Nephron progenitor cell (in vitro differentiated cells): ENCODE data around the gene XPNPEP1.

ENCODE experiments used
- DNase-seq: peaks from one replicate; pipeline ENCODE4 v3.0.0; 2021
- H3K27ac Mint-ChIP-seq: 2 replicates; pipeline ENCODE4 v1.8.0; 2021; ENCODE audit warnings: mild to moderate bottlenecking, moderate library complexity, mixed read lengths
- H3K27me3 Mint-ChIP-seq: 2 replicates; pipeline ENCODE4 v1.8.0; 2021; ENCODE audit warnings: mild to moderate bottlenecking, low read depth, mixed read lengths; ENCODE audit not compliant: poor library complexity
- H3K36me3 Mint-ChIP-seq: 2 replicates; pipeline ENCODE4 v1.8.0; 2021; ENCODE audit warnings: low read depth, mixed read lengths
- H3K4me1 Mint-ChIP-seq: 2 replicates; pipeline ENCODE4 v1.8.0; 2021; ENCODE audit warnings: mixed read lengths
- H3K4me3 Mint-ChIP-seq: 2 replicates; pipeline ENCODE4 v1.8.0; 2021; ENCODE audit warnings: mild to moderate bottlenecking, moderate library complexity, mixed read lengths
- H3K9me3 Mint-ChIP-seq: 2 replicates; pipeline ENCODE4 v1.8.0; 2021; ENCODE audit warnings: mild to moderate bottlenecking, moderate library complexity, mixed read lengths
- TF ChIP-seq, protein P1 (sequence below): fragments of 200-600 bp; sonication (generic); IDR thresholded peaks from 2 replicates; pipeline ENCODE4 v1.5.0; 2021; ENCODE audit warnings: antibody characterized with exemption

Gene XPNPEP1

GRCh38 chr10:109967739-109968088, 44.4 kb upstream of the XPNPEP1 start:
- Mint-ChIP-seq H3K36me3 (no peaks in the 10 kb centered on the region), H3K4me3 (peak overlapping the region; percentile 28), H3K27ac (peak overlapping the region; percentile 39), H3K27me3 (peaks cover 2% of the 10 kb centered on the region), H3K9me3 (no peaks in the 10 kb centered on the region), H3K4me1 (peaks cover 59% of the 10 kb centered on the region)
- TF ChIP-seq, protein P1, sequence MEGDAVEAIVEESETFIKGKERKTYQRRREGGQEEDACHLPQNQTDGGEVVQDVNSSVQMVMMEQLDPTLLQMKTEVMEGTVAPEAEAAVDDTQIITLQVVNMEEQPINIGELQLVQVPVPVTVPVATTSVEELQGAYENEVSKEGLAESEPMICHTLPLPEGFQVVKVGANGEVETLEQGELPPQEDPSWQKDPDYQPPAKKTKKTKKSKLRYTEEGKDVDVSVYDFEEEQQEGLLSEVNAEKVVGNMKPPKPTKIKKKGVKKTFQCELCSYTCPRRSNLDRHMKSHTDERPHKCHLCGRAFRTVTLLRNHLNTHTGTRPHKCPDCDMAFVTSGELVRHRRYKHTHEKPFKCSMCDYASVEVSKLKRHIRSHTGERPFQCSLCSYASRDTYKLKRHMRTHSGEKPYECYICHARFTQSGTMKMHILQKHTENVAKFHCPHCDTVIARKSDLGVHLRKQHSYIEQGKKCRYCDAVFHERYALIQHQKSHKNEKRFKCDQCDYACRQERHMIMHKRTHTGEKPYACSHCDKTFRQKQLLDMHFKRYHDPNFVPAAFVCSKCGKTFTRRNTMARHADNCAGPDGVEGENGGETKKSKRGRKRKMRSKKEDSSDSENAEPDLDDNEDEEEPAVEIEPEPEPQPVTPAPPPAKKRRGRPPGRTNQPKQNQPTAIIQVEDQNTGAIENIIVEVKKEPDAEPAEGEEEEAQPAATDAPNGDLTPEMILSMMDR = no peak
- no peak for DNase-seq

DNA sequence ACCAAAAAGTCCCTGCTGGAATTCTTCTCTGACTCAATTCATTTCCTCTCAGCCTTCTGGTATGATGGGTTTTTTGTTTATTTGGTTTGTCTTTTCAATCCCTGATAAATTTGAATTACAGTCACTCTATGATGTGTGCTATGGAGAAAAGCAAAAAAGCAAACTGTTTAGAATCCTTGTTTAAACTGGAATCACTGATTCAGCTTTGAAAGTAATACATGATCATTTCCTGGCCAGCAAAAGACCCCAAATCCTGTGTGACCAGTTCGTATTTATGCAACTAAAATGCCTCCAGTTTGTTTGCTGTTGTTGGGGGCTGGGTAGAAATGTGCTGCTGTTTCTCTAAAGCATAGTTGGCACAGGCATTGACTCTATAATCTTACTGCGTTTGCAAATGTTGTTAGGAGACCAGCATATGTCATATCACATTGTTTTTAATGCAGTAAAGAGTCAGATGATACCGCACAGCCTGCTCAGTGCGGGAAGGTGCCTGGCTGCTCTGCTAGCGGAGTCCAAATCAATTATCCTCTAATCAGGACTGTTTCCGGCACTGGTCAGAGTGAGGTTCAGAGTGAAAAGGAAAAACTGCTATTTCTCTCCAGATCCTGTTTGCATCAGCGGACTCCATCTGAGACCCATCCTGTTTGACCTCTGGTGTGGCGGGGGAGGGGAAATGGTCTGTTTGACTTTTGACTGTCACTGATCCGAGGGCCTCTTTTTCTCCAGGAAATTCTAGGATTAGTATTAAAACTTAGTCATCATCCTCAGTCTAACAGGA, 43.8 kb upstream of the XPNPEP1 start:
- H3K4me1 Mint-ChIP-seq = peaks cover 65% of the 10 kb centered on the region
- H3K27ac Mint-ChIP-seq = peak overlapping the region; percentile 39
- peaks cover 2% of the 10 kb centered on the region for H3K27me3 Mint-ChIP-seq
- H3K4me3 Mint-ChIP-seq = peak overlapping the region; percentile 28
- H3K36me3 Mint-ChIP-seq = no peaks in the 10 kb centered on the region
- TF ChIP-seq, protein P1 = no peak
- peak; percentile 35 for DNase-seq
- H3K9me3 Mint-ChIP-seq = no peaks in the 10 kb centered on the region

GRCh38 chr10:109964318-109964717, 41.0 kb upstream of the XPNPEP1 start:
- Mint-ChIP-seq H3K27ac (peak overlapping the region; percentile 34), H3K27me3 (peaks cover 7% of the 10 kb centered on the region), H3K4me3 (no peak overlapping the region), H3K9me3 (no peaks in the 10 kb centered on the region), H3K36me3 (no peaks in the 10 kb centered on the region), H3K4me1 (peaks cover 80% of the 10 kb centered on the region)
- TF ChIP-seq, protein P1 = no peak
- no peak for DNase-seq

- TF ChIP-seq, protein P1 = no peak
- Mint-ChIP-seq H3K27ac (peak overlapping the region; percentile 96), H3K4me1 (peaks cover 74% of the 10 kb centered on the region), H3K27me3 (peaks cover 7% of the 10 kb centered on the region), H3K4me3 (no peak overlapping the region), H3K36me3 (no peaks in the 10 kb centered on the region), H3K9me3 (no peaks in the 10 kb centered on the region)
- no peak for DNase-seq
These were observed 40.1 kb upstream of the XPNPEP1 start for GRCh38 chr10:109963439-109963838.

DNA sequence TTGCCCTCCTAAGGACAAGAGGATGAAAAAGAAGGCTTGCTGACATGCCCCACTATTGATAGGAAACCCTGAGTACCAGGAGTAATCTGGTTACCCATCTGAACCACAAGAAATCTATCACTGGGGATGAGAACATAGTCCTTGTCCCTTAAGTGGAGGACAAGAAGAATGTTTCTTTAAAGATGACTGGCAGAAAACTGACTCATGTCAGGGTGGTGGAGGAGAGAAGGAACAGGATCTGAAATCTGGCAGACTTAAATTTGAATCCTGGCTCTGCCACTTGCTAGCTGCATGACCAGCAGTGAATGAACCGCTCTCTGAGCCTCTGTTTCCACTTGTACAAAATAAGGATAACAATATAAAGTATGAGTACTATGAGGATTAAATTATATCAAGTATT, 38.9 kb upstream of the XPNPEP1 start:
- Mint-ChIP-seq H3K4me3 (peak overlapping the region; percentile 42), H3K4me1 (peaks cover 75% of the 10 kb centered on the region), H3K36me3 (no peaks in the 10 kb centered on the region), H3K27ac (peak overlapping the region; percentile 92), H3K9me3 (no peaks in the 10 kb centered on the region), H3K27me3 (peaks cover 7% of the 10 kb centered on the region)
- no peak for DNase-seq
- TF ChIP-seq, protein P1 = no peak
